ENCODE data around the gene PRKG1. TPM values are rescaled to one million over a fixed set of nuclear protein-coding genes. Genes with fewer than 3 reads are reported as not detected.

PRKG1 gene
- total and polyA plus RNA-seq, 2 of the 4 experiments (the other 2 are of a cell fraction), result 3.5 to 18.3 TPM

DNA sequence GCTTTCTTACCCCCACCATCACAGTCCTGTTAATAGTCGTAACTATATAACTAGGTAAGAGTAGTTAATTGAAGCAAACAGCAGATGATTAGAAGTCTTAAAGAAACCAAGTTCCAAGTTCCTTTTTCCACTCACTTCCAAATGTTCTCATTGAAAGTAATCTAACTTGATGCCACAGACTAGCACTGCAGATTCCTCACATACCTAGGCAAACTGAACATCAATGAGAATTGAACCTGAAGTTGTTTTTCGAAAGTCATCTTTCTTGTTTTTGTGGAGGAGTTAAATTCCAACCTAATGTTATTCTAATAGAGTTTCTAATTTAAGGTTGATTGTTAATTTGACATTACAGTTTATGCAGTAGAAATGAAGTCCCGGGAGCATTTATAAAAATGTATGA is 5.5 kb downstream of the PRKG1 start:
- Histone ChIP-seq H2BK15ac (ENCODE audit: low read depth, low read length) (no peak overlapping the region), H2BK20ac (ENCODE audit: low read depth, low read length) (no peak overlapping the region), H3K27ac (ENCODE audit: insufficient read depth, low read length) (no peak overlapping the region), H4K5ac (ENCODE audit: low read depth, low read length) (no peak overlapping the region), H3K9ac (ENCODE audit: low read depth, low read length) (no peak overlapping the region), H3K27me3 (ENCODE audit: control insufficient read depth, insufficient read depth, low read length) (no peaks in the 10 kb centered on the region), H2BK5ac (ENCODE audit: low read depth, low read length, poor library complexity, severe bottlenecking) (no peak overlapping the region), H4K20me1 (ENCODE audit: insufficient read depth, low read length) (0 out of 2 replicates have a peak, but pooled peaks cover 3% of the 10 kb centered on the region), H4K91ac (ENCODE audit: insufficient read depth, low read depth, low read length) (no peak overlapping the region), H3K4me1 (ENCODE audit: control insufficient read depth, insufficient read depth, low read length) (peaks cover 9% of the 10 kb centered on the region), H3K4ac (ENCODE audit: low read depth, low read length) (no peak overlapping the region), H4K8ac (ENCODE audit: low read depth in 2 of 2, low read length in 2 of 2) (no peak overlapping the region), H2AK5ac (ENCODE audit: low read depth, low read length) (no peak overlapping the region), H3K9me3 (ENCODE audit: control insufficient read depth, insufficient read depth, low read length) (no peaks in the 10 kb centered on the region), H3K4me2 (ENCODE audit: low read depth, low read length) (no peak overlapping the region), H3K18ac (ENCODE audit: low read depth, low read length) (no peak overlapping the region), H3K79me1 (ENCODE audit: low read depth in 1 of 2, low read length in 2 of 2) (peaks cover 30 to 55% of the 10 kb centered on the region in 2 experiments; a peak in 3 of 4 replicates), H2AFZ (replicated peaks; ENCODE audit: low read length, poor library complexity) (no peak overlapping the region), H3K14ac (replicated peaks; ENCODE audit: low read depth, low read length) (no peak overlapping the region), H2BK120ac (ENCODE audit: low read depth, low read length) (no peak overlapping the region), H2AK9ac (replicated peaks; ENCODE audit: low read depth, low read length, poor library complexity) (no peak overlapping the region), H3K4me3 (ENCODE audit: insufficient read depth, low read depth, low read length) (no peak overlapping the region), H3K23ac (ENCODE audit: low read depth, low read length) (no peak overlapping the region), H3K36me3 (ENCODE audit: control insufficient read depth, insufficient read depth, low read length) (no peaks in the 10 kb centered on the region), H3K9me1 (ENCODE audit: insufficient read depth, low read length) (peaks cover 7% of the 10 kb centered on the region), H3K56ac (ENCODE audit: extremely low read depth, insufficient read depth, low read length) (no peak overlapping the region)
- CTCF ChIA-PET, result interaction anchor here (0.6 kb wide), 2 partner anchors 250 to 587 kb away, joined by 3 read pairs; no protein-coding TSS in a partner anchor
- no peak for ATAC-seq (ENCODE audit: low read depth)
- dilution Hi-C loops (cut with HindIII; ENCODE audit: low sequenced_read_pairs, unreplicated experiment) (no loop called here), in situ Hi-C loops (cut with MboI; ENCODE audit: low sequenced_read_pairs) (no loop called here), intact Hi-C loops (cut with micrococcal nuclease) (loop anchor here (10.0 kb wide), 1 partner anchor 615 kb away; the partner anchor contains the start of gene CSTF2T)
- TF ChIP-seq CEBPB (IDR thresholded peaks at IDR 0.05; ENCODE audit: low read depth, low read length), result no peak
- TF ChIP-seq, protein P1, sequence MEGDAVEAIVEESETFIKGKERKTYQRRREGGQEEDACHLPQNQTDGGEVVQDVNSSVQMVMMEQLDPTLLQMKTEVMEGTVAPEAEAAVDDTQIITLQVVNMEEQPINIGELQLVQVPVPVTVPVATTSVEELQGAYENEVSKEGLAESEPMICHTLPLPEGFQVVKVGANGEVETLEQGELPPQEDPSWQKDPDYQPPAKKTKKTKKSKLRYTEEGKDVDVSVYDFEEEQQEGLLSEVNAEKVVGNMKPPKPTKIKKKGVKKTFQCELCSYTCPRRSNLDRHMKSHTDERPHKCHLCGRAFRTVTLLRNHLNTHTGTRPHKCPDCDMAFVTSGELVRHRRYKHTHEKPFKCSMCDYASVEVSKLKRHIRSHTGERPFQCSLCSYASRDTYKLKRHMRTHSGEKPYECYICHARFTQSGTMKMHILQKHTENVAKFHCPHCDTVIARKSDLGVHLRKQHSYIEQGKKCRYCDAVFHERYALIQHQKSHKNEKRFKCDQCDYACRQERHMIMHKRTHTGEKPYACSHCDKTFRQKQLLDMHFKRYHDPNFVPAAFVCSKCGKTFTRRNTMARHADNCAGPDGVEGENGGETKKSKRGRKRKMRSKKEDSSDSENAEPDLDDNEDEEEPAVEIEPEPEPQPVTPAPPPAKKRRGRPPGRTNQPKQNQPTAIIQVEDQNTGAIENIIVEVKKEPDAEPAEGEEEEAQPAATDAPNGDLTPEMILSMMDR (conservative IDR thresholded peaks at IDR 0.05; ENCODE audit: low read depth, low read length), result no peak
- no peak for TF ChIP-seq NFE2L2 (IDR thresholded peaks at IDR 0.05; ENCODE audit: low read depth, low read length)
- no peak for TF ChIP-seq MAFK (IDR thresholded peaks at IDR 0.05; ENCODE audit: low read depth, low read length)
- no peak for TF ChIP-seq FOS (IDR thresholded peaks at IDR 0.05; ENCODE audit: low read depth, low read length)
- TF ChIP-seq, protein P2, sequence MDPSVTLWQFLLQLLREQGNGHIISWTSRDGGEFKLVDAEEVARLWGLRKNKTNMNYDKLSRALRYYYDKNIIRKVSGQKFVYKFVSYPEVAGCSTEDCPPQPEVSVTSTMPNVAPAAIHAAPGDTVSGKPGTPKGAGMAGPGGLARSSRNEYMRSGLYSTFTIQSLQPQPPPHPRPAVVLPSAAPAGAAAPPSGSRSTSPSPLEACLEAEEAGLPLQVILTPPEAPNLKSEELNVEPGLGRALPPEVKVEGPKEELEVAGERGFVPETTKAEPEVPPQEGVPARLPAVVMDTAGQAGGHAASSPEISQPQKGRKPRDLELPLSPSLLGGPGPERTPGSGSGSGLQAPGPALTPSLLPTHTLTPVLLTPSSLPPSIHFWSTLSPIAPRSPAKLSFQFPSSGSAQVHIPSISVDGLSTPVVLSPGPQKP (IDR thresholded peaks at IDR 0.05; ENCODE audit: borderline replicate concordance, low read depth, low read length), result no peak
- TF ChIP-seq BHLHE40 (IDR thresholded peaks at IDR 0.05; ENCODE audit: low read depth, low read length), result no peak
- TF ChIP-seq SMC3 (IDR thresholded peaks at IDR 0.05; ENCODE audit: low read depth, low read length), result no peak
- TF ChIP-seq RFX5 (IDR thresholded peaks at IDR 0.05; ENCODE audit: low read depth, low read length), result no peak
- no peak for TF ChIP-seq RAD21 (IDR thresholded peaks at IDR 0.05; ENCODE audit: low read length)
- TF ChIP-seq MAZ (IDR thresholded peaks at IDR 0.05; ENCODE audit: borderline replicate concordance, low read depth, low read length), result no peak
- no peak for TF ChIP-seq MXI1 (IDR thresholded peaks at IDR 0.05; ENCODE audit: borderline replicate concordance, low read depth, low read length)
- TF ChIP-seq CHD1 (IDR thresholded peaks at IDR 0.05; ENCODE audit: low read depth, low read length), result no peak
- BruUV-seq (replicated peaks), result no TSS peak
- no peak for DNase-seq
- WGBS, 2 experiments (ENCODE audit: extremely low coverage in 2 of 2, insufficient read length in 1 of 2), result no CpG with 5 or more reads among the region's 3 CpGs
- POLR2A ChIA-PET (ENCODE audit: unreplicated experiment), result no interaction called here
